Epithelial cell of esophagus (primary cell): ENCODE measurements around the gene CROCC2.

Experiments
- DNase-seq: peaks from one replicate; pipeline ENCODE4 v3.0.0; 2010; ENCODE audit warnings: low read depth
- H3K4me3 ChIP-seq: 2 replicates; pipeline ENCODE4 v1.5.1; 2011; ENCODE audit warnings: mild to moderate bottlenecking, low read length, control low read depth
- CTCF ChIP-seq: IDR thresholded peaks from 2 replicates; pipeline ENCODE4 v1.5.1; 2011; ENCODE audit warnings: low read depth, mild to moderate bottlenecking, low read length, control low read depth, inconsistent platforms; ENCODE audit not compliant: insufficient read depth; ENCODE audit errors: missing control alignments

Gene CROCC2

GRCh38 chr2:241029599-241030332, 123.6 kb downstream of the CROCC2 start:
- no peak for TF ChIP-seq CTCF
- DNase-seq, result no peak
- no peak overlapping the region for H3K4me3 ChIP-seq

GRCh38 chr2:241030333-241030680, 124.2 kb downstream of the CROCC2 start:
- H3K4me3 ChIP-seq, result no peak overlapping the region
- no peak for DNase-seq
- no peak for TF ChIP-seq CTCF

GRCh38 chr2:241030883-241031282, 124.7 kb downstream of the CROCC2 start:
- no peak for DNase-seq
- no peak for TF ChIP-seq CTCF
- no peak overlapping the region for H3K4me3 ChIP-seq

- DNase-seq, result no peak
- no peak overlapping the region for H3K4me3 ChIP-seq
- no peak for TF ChIP-seq CTCF
Observed at GRCh38 chr2:241031436-241032165, 125.5 kb downstream of the CROCC2 start.

GRCh38 chr2:241033336-241033987, 127.3 kb downstream of the CROCC2 start:
- no peak for TF ChIP-seq CTCF
- DNase-seq, result no peak
- no peak overlapping the region for H3K4me3 ChIP-seq

GRCh38 chr2:241033994-241034393, 127.9 kb downstream of the CROCC2 start:
- no peak for DNase-seq
- TF ChIP-seq CTCF, result no peak

More at GRCh38 chr2:241033994-241034393, 127.9 kb downstream of the CROCC2 start:
- H3K4me3 ChIP-seq, result no peak overlapping the region
